PC-3 (cell line): ENCODE data around the gene PCDHB7. TPM values are rescaled to one million over a fixed set of nuclear protein-coding genes. Genes with fewer than 3 reads are reported as not detected.
"Not testable (repeated sequence)": the region's sequence is repeated elsewhere in the genome, so short reads cannot be mapped to it uniquely, and the experiment has no call there.

Experiments
- ATAC-seq: fragments of 200-7000 bp; cut with Tn5 transposase; 2 replicates; pipeline ENCODE4 v1.9.1; 2020; ENCODE audit warnings: mild to moderate bottlenecking, moderate library complexity
- BruUV-seq: library from RNA; stranded (reverse); fragments of 400-500 nt; replicated peaks from 2 replicates; lab custom pipeline; 2021; lab: Mats Ljungman, UMichigan
- CTCF ChIA-PET: fragments of 300-600 bp; sonication (Branson Sonifier 250); formaldehyde crosslinking; loops from one replicate; lab custom pipeline; 2022; ENCODE audit warnings: antibody characterized with exemption; lab: Charles Lee
- POLR2A ChIA-PET: fragments of 300-600 bp; sonication (Branson Sonifier 250); formaldehyde crosslinking; loops from one replicate; lab custom pipeline; 2022; ENCODE audit warnings: antibody characterized with exemption; ENCODE audit not compliant: unreplicated experiment; lab: Charles Lee
- DNase-seq: peaks from one replicate; pipeline ENCODE4 v3.0.0-alpha.2; 2015
- H2AFZ ChIP-seq: fragments of 300-600 bp; sonication (generic); 2 replicates; pipeline ENCODE4 v1.6.0; 2016; ENCODE audit warnings: antibody characterized with exemption, low read length
- H3F3A ChIP-seq: fragments of 300-600 bp; sonication (generic); one replicate; pipeline ENCODE4 v1.6.0; 2017; ENCODE audit warnings: antibody characterized with exemption, low read length, control low read depth, mild to moderate bottlenecking; ENCODE audit not compliant: unreplicated experiment
- H3K27ac ChIP-seq: fragments of 300-600 bp; sonication (generic); 2 replicates; pipeline ENCODE4 v1.5.1; 2016; ENCODE audit warnings: mild to moderate bottlenecking, low read length
- H3K27me3 ChIP-seq: fragments of 300-600 bp; sonication (generic); 2 replicates; pipeline ENCODE4 v1.6.1; 2016; ENCODE audit warnings: low read length, mixed read lengths
- H3K36me3 ChIP-seq: fragments of 300-600 bp; sonication (generic); 2 replicates; pipeline ENCODE4 v1.6.1; 2016; ENCODE audit warnings: low read depth, mixed run types, low read length, mixed read lengths
- H3K4me1 ChIP-seq: fragments of 300-600 bp; sonication (generic); 2 replicates; pipeline ENCODE4 v1.5.1; 2016; ENCODE audit warnings: low read length; ENCODE audit not compliant: insufficient read depth
- H3K4me2 ChIP-seq: fragments of 300-600 bp; sonication (generic); 2 replicates; pipeline ENCODE4 v1.6.0; 2016; ENCODE audit warnings: low read length
- H3K4me3 ChIP-seq: fragments of 300-600 bp; sonication (generic); 2 replicates; pipeline ENCODE4 v1.5.1; 2016; ENCODE audit warnings: mild to moderate bottlenecking, low read length, mixed read lengths
- H3K79me2 ChIP-seq: fragments of 300-600 bp; sonication (generic); 2 replicates; pipeline ENCODE4 v1.6.1; 2017; ENCODE audit warnings: low read length, mixed read lengths
- H3K9ac ChIP-seq: fragments of 300-600 bp; sonication (generic); 2 replicates; pipeline ENCODE4 v1.6.0; 2016; ENCODE audit warnings: mild to moderate bottlenecking, low read length
- H3K9me2 ChIP-seq: fragments of 300-600 bp; sonication (generic); replicated peaks from 2 replicates; pipeline ENCODE4 v1.6.1; 2016; ENCODE audit warnings: mixed run types, low read length, mixed read lengths
- H3K9me3 ChIP-seq: fragments of 300-600 bp; sonication (generic); 2 replicates; pipeline ENCODE4 v1.6.1; 2016; ENCODE audit warnings: low read length, mixed read lengths
- H4K20me1 ChIP-seq: fragments of 300-600 bp; sonication (generic); 2 replicates; pipeline ENCODE4 v1.6.1; 2016; ENCODE audit warnings: low read length, mixed read lengths
- intact Hi-C: fragments of 100-400 bp; cut with micrococcal nuclease; formaldehyde crosslinking; loops from 2 replicates; pipeline ENCODE4 v1.9.0; 2023
- total RNA-seq: library from RNA; depleted of rRNA; stranded (reverse); fragments of >200 nt; gene quantifications from 2 replicates; pipeline ENCODE4 v1.2.3, GENCODE V29; 2014
- TF ChIP-seq, protein P1 (sequence below): fragments of 300-600 bp; sonication (generic); conservative IDR thresholded peaks from 2 replicates; pipeline ENCODE4 v1.5.1; 2017; ENCODE audit warnings: antibody characterized with exemption, low read depth, mild to moderate bottlenecking, low read length

The PCDHB7 gene
- total RNA-seq, 1 experiment from 2014 or later, result 0.22 TPM

DNA sequence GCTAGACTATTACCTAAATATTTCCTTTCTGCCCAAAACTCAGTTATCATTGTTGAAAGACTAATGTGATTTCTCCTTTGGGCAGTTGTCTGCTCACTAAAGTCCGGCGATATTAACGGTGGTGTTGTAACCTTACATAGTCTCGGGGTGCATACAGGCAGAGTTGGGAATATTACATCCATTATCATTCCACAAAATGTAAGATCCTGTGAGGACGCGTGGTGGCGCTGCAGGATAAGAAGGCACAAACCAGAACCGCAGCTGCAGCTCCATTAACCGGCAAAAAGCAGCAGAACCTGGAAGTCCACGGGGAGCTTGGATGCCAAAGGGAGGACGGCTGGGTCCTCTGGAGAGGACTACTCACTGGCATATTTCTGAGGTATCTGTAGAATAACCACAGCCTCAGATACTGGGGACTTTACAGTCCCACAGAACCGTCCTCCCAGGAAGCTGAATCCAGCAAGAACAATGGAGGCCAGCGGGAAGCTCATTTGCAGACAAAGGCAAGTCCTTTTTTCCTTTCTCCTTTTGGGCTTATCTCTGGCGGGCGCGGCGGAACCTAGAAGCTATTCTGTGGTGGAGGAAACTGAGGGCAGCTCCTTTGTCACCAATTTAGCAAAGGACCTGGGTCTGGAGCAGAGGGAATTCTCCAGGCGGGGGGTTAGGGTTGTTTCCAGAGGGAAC is 41.4 kb downstream of the PCDHB7 start, which contains the start of gene PCDHB13:
Gene PCDHB13, plus strand, starts transcription at position 264 of the 684 bp plus-strand sequence. Its CDS starts 205 bp downstream, at position 469.
- H4K20me1 ChIP-seq, H3K9me2 ChIP-seq, H3K79me2 ChIP-seq, CTCF ChIA-PET, H3K4me1 ChIP-seq, POLR2A ChIA-PET, H2AFZ ChIP-seq, H3K27ac ChIP-seq, H3K9ac ChIP-seq, intact Hi-C loops, H3K4me2 ChIP-seq, H3F3A ChIP-seq, H3K4me3 ChIP-seq, H3K36me3 ChIP-seq, H3K27me3 ChIP-seq, H3K9me3 ChIP-seq: not testable (repeated sequence)
- TF ChIP-seq, protein P1, sequence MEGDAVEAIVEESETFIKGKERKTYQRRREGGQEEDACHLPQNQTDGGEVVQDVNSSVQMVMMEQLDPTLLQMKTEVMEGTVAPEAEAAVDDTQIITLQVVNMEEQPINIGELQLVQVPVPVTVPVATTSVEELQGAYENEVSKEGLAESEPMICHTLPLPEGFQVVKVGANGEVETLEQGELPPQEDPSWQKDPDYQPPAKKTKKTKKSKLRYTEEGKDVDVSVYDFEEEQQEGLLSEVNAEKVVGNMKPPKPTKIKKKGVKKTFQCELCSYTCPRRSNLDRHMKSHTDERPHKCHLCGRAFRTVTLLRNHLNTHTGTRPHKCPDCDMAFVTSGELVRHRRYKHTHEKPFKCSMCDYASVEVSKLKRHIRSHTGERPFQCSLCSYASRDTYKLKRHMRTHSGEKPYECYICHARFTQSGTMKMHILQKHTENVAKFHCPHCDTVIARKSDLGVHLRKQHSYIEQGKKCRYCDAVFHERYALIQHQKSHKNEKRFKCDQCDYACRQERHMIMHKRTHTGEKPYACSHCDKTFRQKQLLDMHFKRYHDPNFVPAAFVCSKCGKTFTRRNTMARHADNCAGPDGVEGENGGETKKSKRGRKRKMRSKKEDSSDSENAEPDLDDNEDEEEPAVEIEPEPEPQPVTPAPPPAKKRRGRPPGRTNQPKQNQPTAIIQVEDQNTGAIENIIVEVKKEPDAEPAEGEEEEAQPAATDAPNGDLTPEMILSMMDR, result 0 out of 2 replicates have a peak, but pooled peaks have one; percentile 18
- peak; percentile 22 for ATAC-seq
- BruUV-seq, result TSS peak; percentile 41
- peak; percentile 7 for DNase-seq

DNA sequence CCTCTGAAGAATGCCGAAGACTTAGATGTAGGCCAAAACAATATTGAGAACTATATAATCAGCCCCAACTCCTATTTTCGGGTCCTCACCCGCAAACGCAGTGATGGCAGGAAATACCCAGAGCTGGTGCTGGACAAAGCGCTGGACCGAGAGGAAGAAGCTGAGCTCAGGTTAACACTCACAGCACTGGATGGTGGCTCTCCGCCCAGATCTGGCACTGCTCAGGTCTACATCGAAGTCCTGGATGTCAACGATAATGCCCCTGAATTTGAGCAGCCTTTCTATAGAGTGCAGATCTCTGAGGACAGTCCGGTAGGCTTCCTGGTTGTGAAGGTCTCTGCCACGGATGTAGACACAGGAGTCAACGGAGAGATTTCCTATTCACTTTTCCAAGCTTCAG is 42.1 kb downstream of the PCDHB7 start:
- CTCF ChIA-PET, H2AFZ ChIP-seq, H4K20me1 ChIP-seq, ATAC-seq, H3K36me3 ChIP-seq, H3F3A ChIP-seq, H3K79me2 ChIP-seq, H3K9me2 ChIP-seq, H3K9me3 ChIP-seq, H3K27me3 ChIP-seq, H3K27ac ChIP-seq, BruUV-seq, DNase-seq, H3K9ac ChIP-seq, H3K4me1 ChIP-seq, H3K4me3 ChIP-seq, POLR2A ChIA-PET, H3K4me2 ChIP-seq, intact Hi-C loops: not testable (repeated sequence)

DNA sequence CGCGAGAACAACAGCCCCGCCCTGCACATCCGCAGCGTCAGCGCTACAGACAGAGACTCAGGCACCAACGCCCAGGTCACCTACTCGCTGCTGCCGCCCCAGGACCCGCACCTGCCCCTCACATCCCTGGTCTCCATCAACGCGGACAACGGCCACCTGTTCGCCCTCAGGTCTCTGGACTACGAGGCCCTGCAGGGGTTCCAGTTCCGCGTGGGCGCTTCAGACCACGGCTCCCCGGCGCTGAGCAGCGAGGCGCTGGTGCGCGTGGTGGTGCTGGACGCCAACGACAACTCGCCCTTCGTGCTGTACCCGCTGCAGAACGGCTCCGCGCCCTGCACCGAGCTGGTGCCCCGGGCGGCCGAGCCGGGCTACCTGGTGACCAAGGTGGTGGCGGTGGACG is 43.1 kb downstream of the PCDHB7 start:
- DNase-seq, H3K9ac ChIP-seq, BruUV-seq, CTCF ChIA-PET, H4K20me1 ChIP-seq, H3K4me3 ChIP-seq, H3K4me1 ChIP-seq, H3K4me2 ChIP-seq, intact Hi-C loops, H3K27me3 ChIP-seq, H2AFZ ChIP-seq, POLR2A ChIA-PET, H3K9me3 ChIP-seq, H3K9me2 ChIP-seq, H3K36me3 ChIP-seq, H3K79me2 ChIP-seq, ATAC-seq, H3F3A ChIP-seq, H3K27ac ChIP-seq: not testable (repeated sequence)

DNA sequence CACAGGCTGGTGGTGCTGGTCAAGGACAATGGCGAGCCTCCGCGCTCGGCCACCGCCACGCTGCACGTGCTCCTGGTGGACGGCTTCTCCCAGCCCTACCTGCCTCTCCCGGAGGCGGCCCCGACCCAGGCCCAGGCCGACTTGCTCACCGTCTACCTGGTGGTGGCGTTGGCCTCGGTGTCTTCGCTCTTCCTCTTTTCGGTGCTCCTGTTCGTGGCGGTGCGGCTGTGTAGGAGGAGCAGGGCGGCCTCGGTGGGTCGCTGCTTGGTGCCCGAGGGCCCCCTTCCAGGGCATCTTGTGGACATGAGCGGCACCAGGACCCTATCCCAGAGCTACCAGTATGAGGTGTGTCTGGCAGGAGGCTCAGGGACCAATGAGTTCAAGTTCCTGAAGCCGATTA is 43.6 kb downstream of the PCDHB7 start:
- H3K9me2 ChIP-seq, H3K27me3 ChIP-seq, H3K4me2 ChIP-seq, H3K9me3 ChIP-seq, intact Hi-C loops, H2AFZ ChIP-seq, DNase-seq, H3F3A ChIP-seq, H3K36me3 ChIP-seq, H4K20me1 ChIP-seq, CTCF ChIA-PET, H3K79me2 ChIP-seq, H3K27ac ChIP-seq, ATAC-seq, BruUV-seq, H3K9ac ChIP-seq, POLR2A ChIA-PET, H3K4me1 ChIP-seq, H3K4me3 ChIP-seq: not testable (repeated sequence)
